NCI-H1105 treated with DMSO at 0.1 percent for 48 hours (cell line): ENCODE measurements around the gene RAMP3.
"Not testable (repeated sequence)": the region's sequence is repeated elsewhere in the genome, so short reads cannot be mapped to it uniquely, and the experiment has no call there.

ENCODE experiments used
- DNase-seq: peaks from one replicate; lab custom pipeline; 2025; lab: John Stamatoyannopoulos, UW

Gene RAMP3

GRCh38 chr7:45132708-45133320 is 24.8 kb upstream of the RAMP3 start:
- no peak for DNase-seq

- DNase-seq = no peak
These were observed 24.2 kb upstream of the RAMP3 start for GRCh38 chr7:45133352-45133751.

- no peak for DNase-seq
These were observed 23.7 kb upstream of the RAMP3 start for GRCh38 chr7:45133877-45134276.

GRCh38 chr7:45136106-45137060 is 21.2 kb upstream of the RAMP3 start:
- DNase-seq = peak; percentile 74

- DNase-seq = no peak
These were observed 18.9 kb upstream of the RAMP3 start for GRCh38 chr7:45138433-45139267.

GRCh38 chr7:45140827-45141226 is 16.8 kb upstream of the RAMP3 start:
- no peak for DNase-seq

GRCh38 chr7:45143616-45144015 is 14.0 kb upstream of the RAMP3 start:
- no peak for DNase-seq

- no peak for DNase-seq
These were observed 11.7 kb upstream of the RAMP3 start for GRCh38 chr7:45145881-45146280.

- no peak for DNase-seq
These were observed 10.8 kb upstream of the RAMP3 start for GRCh38 chr7:45146531-45147379.

GRCh38 chr7:45147858-45148652 is 9.5 kb upstream of the RAMP3 start:
- no peak for DNase-seq

GRCh38 chr7:45148653-45148973 is 9.0 kb upstream of the RAMP3 start:
- DNase-seq = no peak

GRCh38 chr7:45149606-45150005 is 8.0 kb upstream of the RAMP3 start:
- no peak for DNase-seq

GRCh38 chr7:45150199-45150598 is 7.4 kb upstream of the RAMP3 start:
- DNase-seq = no peak

GRCh38 chr7:45151131-45151684 is 6.4 kb upstream of the RAMP3 start:
- DNase-seq = no peak

- DNase-seq = no peak
These were observed 5.6 kb upstream of the RAMP3 start for GRCh38 chr7:45151967-45152366.

GRCh38 chr7:45153233-45153632 is 4.4 kb upstream of the RAMP3 start:
- no peak for DNase-seq

- not testable (repeated sequence) for DNase-seq
These were observed 3.7 kb upstream of the RAMP3 start for GRCh38 chr7:45153861-45154260.

- DNase-seq = no peak
These were observed 2.2 kb upstream of the RAMP3 start for GRCh38 chr7:45155357-45155900.

- no peak for DNase-seq
These were observed 1.6 kb upstream of the RAMP3 start for GRCh38 chr7:45155941-45156340.
